ENCODE results near the gene FRMD4A.

DNA sequence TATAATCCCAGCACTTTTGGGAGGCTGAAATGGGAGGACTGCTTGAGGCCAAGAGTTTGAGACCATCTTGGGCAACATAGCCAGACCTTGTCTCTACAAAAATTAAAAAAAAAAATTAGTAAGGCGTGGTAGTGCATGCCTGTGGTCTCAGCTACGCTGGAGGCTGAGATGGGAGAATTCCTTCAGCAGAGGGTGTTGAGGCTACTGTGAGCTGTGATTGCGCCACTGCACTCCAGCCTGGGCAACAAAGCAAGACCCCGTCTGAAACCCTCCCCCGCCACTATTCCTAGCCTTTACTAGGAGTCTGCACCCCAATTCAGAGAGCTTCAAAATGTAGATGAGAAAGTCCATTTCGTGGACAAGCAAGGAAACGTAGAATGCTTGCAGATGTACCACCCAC is 648.8 kb downstream of the FRMD4A start:
- TF ChIP-seq CTCF (IDR thresholded peaks at IDR 0.05) (no peak), POLR2A (IDR thresholded peaks at IDR 0.05) (no peak)
